K562 (cell line): Measurements from ENCODE around the gene RAB21. TPM values are rescaled to one million over a fixed set of nuclear protein-coding genes. Genes with fewer than 3 reads are reported as not detected.
A peak's percentile ranks its signal among the peaks of the same experiment; 100 is the strongest.

ENCODE experiments used
- AFF4 ChIP-seq: sonication (generic); formaldehyde crosslinking; IDR thresholded peaks from 2 replicates; pipeline ENCODE4 v1.8.0; 2023; ENCODE audit warnings: mild to moderate bottlenecking, missing genetic modification reagents
- CBX8 ChIP-seq: fragments of 200-600 bp; sonication (generic); IDR thresholded peaks from 2 replicates; pipeline ENCODE4 v1.6.1; 2012; ENCODE audit warnings: borderline replicate concordance, mixed run types, low read depth, mild to moderate bottlenecking, moderate library complexity, mixed read lengths, low read length, control low read depth, inconsistent platforms; ENCODE audit not compliant: poor library complexity, severe bottlenecking; ENCODE audit errors: extremely low read depth
- FOS ChIP-seq: IDR thresholded peaks from 3 replicates; pipeline ENCODE4 v1.6.1; 2011; ENCODE audit not compliant: insufficient read length; ENCODE audit errors: extremely low read depth
- HMBOX1 ChIP-seq: sonication (generic); IDR thresholded peaks from 2 replicates; pipeline ENCODE4 v1.6.1; 2016
- HMG20A ChIP-seq: fragments of 450-650 bp; formaldehyde crosslinking; conservative IDR thresholded peaks from 2 replicates; pipeline ENCODE4 v1.4.0; 2020; ENCODE audit warnings: mild to moderate bottlenecking, mixed read lengths
- LCOR ChIP-seq: sonication (generic); formaldehyde crosslinking; IDR thresholded peaks from 2 replicates; pipeline ENCODE4 v1.8.0; 2022; ENCODE audit warnings: mild to moderate bottlenecking, missing genetic modification reagents
- MNT ChIP-seq, 2 experiments: fragments of 450-650 bp; conservative IDR thresholded peaks; 2 replicates each; pipeline ENCODE4 v1.6.1; 2017; ENCODE audit warnings: mild to moderate bottlenecking in 2 of 2, moderate library complexity in 2 of 2
- RBM22 ChIP-seq: fragments of 200-400 bp; formaldehyde crosslinking; IDR thresholded peaks from 2 replicates; pipeline ENCODE4 v1.6.1; 2018; ENCODE audit warnings: low read length, low read depth; ENCODE audit not compliant: poor library complexity, severe bottlenecking
- SMARCA4 ChIP-seq: fragments of 450-650 bp; IDR thresholded peaks from 2 replicates; pipeline ENCODE4 v1.6.1; 2016
- STAT5B ChIP-seq: fragments of 250-450 bp; sonication (Bioruptor Pico); IDR thresholded peaks from 2 replicates; pipeline ENCODE4 v1.8.0; 2021; ENCODE audit warnings: mild to moderate bottlenecking, inconsistent platforms
- SUPT5H ChIP-seq: fragments of 450-650 bp; IDR thresholded peaks from 2 replicates; pipeline ENCODE4 v1.6.1; 2016
- THRAP3 ChIP-seq: fragments of 450-650 bp; IDR thresholded peaks from 2 replicates; pipeline ENCODE4 v1.6.1; 2016; ENCODE audit warnings: mild to moderate bottlenecking, inconsistent platforms, borderline replicate concordance
- ZBTB43 ChIP-seq: sonication (generic); formaldehyde crosslinking; IDR thresholded peaks from 2 replicates; pipeline ENCODE4 v1.8.0; 2023; ENCODE audit warnings: mild to moderate bottlenecking, missing genetic modification reagents
- ZNF431 ChIP-seq: sonication (generic); formaldehyde crosslinking; IDR thresholded peaks from 2 replicates; pipeline ENCODE4 v1.8.0; 2022; ENCODE audit warnings: mild to moderate bottlenecking, missing genetic modification reagents
- ZNF57 ChIP-seq: fragments of 450-650 bp; formaldehyde crosslinking; IDR thresholded peaks from 2 replicates; pipeline ENCODE4 v1.4.0; 2020; ENCODE audit warnings: mild to moderate bottlenecking, moderate library complexity
- ZNF707 ChIP-seq: fragments of 250-450 bp; sonication (Bioruptor Pico); conservative IDR thresholded peaks from 2 replicates; pipeline ENCODE4 v1.8.0; 2022; ENCODE audit warnings: inconsistent platforms, mild to moderate bottlenecking, moderate library complexity
- polyA plus RNA-seq, 8 experiments: library from polyadenylated mRNA; depleted of rRNA in 4 of 8; stranded (reverse) in 5 of 8; unstranded in 3 of 8; fragments of >200 nt; fragmentation: Nextera tagmentation in 2 of 8; fragmentation: Illumina TruSeq in 1 of 8; extraction: Ambion mirVana in 2 of 8; extraction: Trizol in 1 of 8; gene quantifications; 2 replicates each; pipeline versions ENCODE4 v1.2.1 to v1.2.3, GENCODE V29; 2011 to 2014; ENCODE audit warnings: inconsistent platforms in 1 of 8, missing spikeins in 1 of 8
- total RNA-seq, 7 experiments: library from RNA; depleted of rRNA in 6 of 7; stranded (reverse); fragments of >200 nt in 6 of 7; fragmentation: Illumina TruSeq in 2 of 7; extraction: Trizol in 2 of 7; gene quantifications; 2 replicates each; pipeline versions ENCODE4 v1.2.1 to v1.2.3, GENCODE V29; 2011 to 2021; ENCODE audit warnings: low replicate concordance in 1 of 7
- TF ChIP-seq, protein P1 (sequence below), 2 experiments: fragments of 450-650 bp in 1 of 2; sonication (generic) in 1 of 2; formaldehyde crosslinking in 1 of 2; IDR thresholded peaks in 1 of 2; conservative IDR thresholded peaks in 1 of 2; 2 replicates each; pipeline versions ENCODE4 v1.6.1 to v1.8.1; 2016 to 2023; ENCODE audit warnings: mild to moderate bottlenecking in 2 of 2, moderate library complexity in 2 of 2, inconsistent platforms in 1 of 2, missing genetic modification reagents in 1 of 2

RAB21 gene
- total and polyA plus RNA-seq, 9 of the 15 experiments (the other 6 are each of a cell fraction or from before 2014, with no cell fraction given): 5.3 to 45.6 (median 19.6) TPM

GRCh38 chr12:71840231-71840847 is 85.7 kb downstream of the RAB21 start (continued):
- no peak for TF ChIP-seq SUPT5H
- no peak for TF ChIP-seq ZNF431 (CRISPR knock-in tag)
- TF ChIP-seq THRAP3: no peak
- TF ChIP-seq CBX8: no peak
- TF ChIP-seq SMARCA4: peak; percentile 74; the same call in 1 of the 2 replicates
- peak; percentile 57; the same call in 1 of the 2 replicates for TF ChIP-seq HMBOX1
- peak in 1 of 2 experiments; percentile 42; a peak in 3 of 4 replicates for TF ChIP-seq MNT (conservative IDR thresholded peaks at IDR 0.05)
- TF ChIP-seq FOS: peak; percentile 42
- 0 out of 2 replicates have a peak, but pooled peaks have one; percentile 46 for TF ChIP-seq AFF4 (CRISPR knock-in tag)
- no peak for TF ChIP-seq ZBTB43 (CRISPR knock-in tag)
- no peak for TF ChIP-seq ZNF707 (CRISPR knock-in tag)
- no peak for TF ChIP-seq STAT5B
- TF ChIP-seq, protein P1, sequence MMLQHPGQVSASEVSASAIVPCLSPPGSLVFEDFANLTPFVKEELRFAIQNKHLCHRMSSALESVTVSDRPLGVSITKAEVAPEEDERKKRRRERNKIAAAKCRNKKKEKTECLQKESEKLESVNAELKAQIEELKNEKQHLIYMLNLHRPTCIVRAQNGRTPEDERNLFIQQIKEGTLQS (IDR thresholded peaks at IDR 0.05): peak; percentile 93
- TF ChIP-seq, protein P1 (CRISPR knock-in tag; conservative IDR thresholded peaks at IDR 0.05): no peak; the same call in 1 of the 2 replicates
- TF ChIP-seq HMG20A (CRISPR knock-in tag): no peak
- no peak for TF ChIP-seq ZNF57 (CRISPR knock-in tag)
- TF ChIP-seq LCOR: 0 out of 2 replicates have a peak, but pooled peaks have one; percentile 34
- TF ChIP-seq RBM22: no peak
